ENCODE results near the gene RCOR3.
"Not testable (repeated sequence)": the region's sequence is repeated elsewhere in the genome, so short reads cannot be mapped to it uniquely, and the experiment has no call there.

RCOR3 gene

GRCh38 chr1:211340622-211341507, 81.7 kb downstream of the RCOR3 start:
- DNase-seq (ENCODE audit: low read depth): no peak

GRCh38 chr1:211341999-211342398, 82.8 kb downstream of the RCOR3 start:
- no peak for DNase-seq (ENCODE audit: low read depth)

GRCh38 chr1:211343607-211344006, 84.4 kb downstream of the RCOR3 start:
- DNase-seq (ENCODE audit: low read depth): no peak

GRCh38 chr1:211344152-211344618, 85.0 kb downstream of the RCOR3 start:
- DNase-seq (ENCODE audit: low read depth): no peak

GRCh38 chr1:211345719-211346118, 86.6 kb downstream of the RCOR3 start:
- no peak for DNase-seq (ENCODE audit: low read depth)

- no peak for DNase-seq (ENCODE audit: low read depth)
These were observed 88.1 kb downstream of the RCOR3 start for GRCh38 chr1:211347077-211347844.

- no peak for DNase-seq (ENCODE audit: low read depth)
These were observed 89.4 kb downstream of the RCOR3 start for GRCh38 chr1:211348547-211348946.

GRCh38 chr1:211349741-211350140, 90.6 kb downstream of the RCOR3 start:
- DNase-seq (ENCODE audit: low read depth): no peak

GRCh38 chr1:211352055-211352454, 92.9 kb downstream of the RCOR3 start:
- DNase-seq (ENCODE audit: low read depth): not testable (repeated sequence)

GRCh38 chr1:211352465-211352864, 93.3 kb downstream of the RCOR3 start:
- no peak for DNase-seq (ENCODE audit: low read depth)

GRCh38 chr1:211352985-211353515, 93.9 kb downstream of the RCOR3 start:
- DNase-seq (ENCODE audit: low read depth): no peak

- no peak for DNase-seq (ENCODE audit: low read depth)
These were observed 94.5 kb downstream of the RCOR3 start for GRCh38 chr1:211353562-211354212.

GRCh38 chr1:211355873-211356272, 96.7 kb downstream of the RCOR3 start:
- DNase-seq (ENCODE audit: low read depth): no peak

- DNase-seq (ENCODE audit: low read depth): no peak
These were observed 97.7 kb downstream of the RCOR3 start for GRCh38 chr1:211356723-211357407.

GRCh38 chr1:211358685-211359084, 99.5 kb downstream of the RCOR3 start:
- DNase-seq (ENCODE audit: low read depth): no peak

- no peak for DNase-seq (ENCODE audit: low read depth)
These were observed 100.7 kb downstream of the RCOR3 start for GRCh38 chr1:211359876-211360275.

GRCh38 chr1:211361202-211361601, 102.0 kb downstream of the RCOR3 start:
- DNase-seq (ENCODE audit: low read depth): no peak
